Esophagus squamous epithelium (tissue), 4 donors: ENCODE data around the gene STAT3.

Experiments used
- POLR2A ChIP-seq, 4 donors: fragments of 450-650 bp; IDR thresholded peaks; one replicate each; pipeline ENCODE4 v1.6.1; 2017; ENCODE audit warnings: antibody characterized with exemption in 4 of 4, mild to moderate bottlenecking in 4 of 4, moderate library complexity in 3 of 4
- TF ChIP-seq, protein P1 (sequence below), 6 experiments: fragments of 450-650 bp in 4 of 6; fragments of 200-600 bp in 2 of 6; sonication (generic) in 2 of 6; IDR thresholded peaks; one replicate each; pipeline ENCODE4 v1.5.1; 2016 to 2019; ENCODE audit warnings: antibody characterized with exemption in 6 of 6, mild to moderate bottlenecking in 4 of 6, moderate library complexity in 4 of 6

DNA sequence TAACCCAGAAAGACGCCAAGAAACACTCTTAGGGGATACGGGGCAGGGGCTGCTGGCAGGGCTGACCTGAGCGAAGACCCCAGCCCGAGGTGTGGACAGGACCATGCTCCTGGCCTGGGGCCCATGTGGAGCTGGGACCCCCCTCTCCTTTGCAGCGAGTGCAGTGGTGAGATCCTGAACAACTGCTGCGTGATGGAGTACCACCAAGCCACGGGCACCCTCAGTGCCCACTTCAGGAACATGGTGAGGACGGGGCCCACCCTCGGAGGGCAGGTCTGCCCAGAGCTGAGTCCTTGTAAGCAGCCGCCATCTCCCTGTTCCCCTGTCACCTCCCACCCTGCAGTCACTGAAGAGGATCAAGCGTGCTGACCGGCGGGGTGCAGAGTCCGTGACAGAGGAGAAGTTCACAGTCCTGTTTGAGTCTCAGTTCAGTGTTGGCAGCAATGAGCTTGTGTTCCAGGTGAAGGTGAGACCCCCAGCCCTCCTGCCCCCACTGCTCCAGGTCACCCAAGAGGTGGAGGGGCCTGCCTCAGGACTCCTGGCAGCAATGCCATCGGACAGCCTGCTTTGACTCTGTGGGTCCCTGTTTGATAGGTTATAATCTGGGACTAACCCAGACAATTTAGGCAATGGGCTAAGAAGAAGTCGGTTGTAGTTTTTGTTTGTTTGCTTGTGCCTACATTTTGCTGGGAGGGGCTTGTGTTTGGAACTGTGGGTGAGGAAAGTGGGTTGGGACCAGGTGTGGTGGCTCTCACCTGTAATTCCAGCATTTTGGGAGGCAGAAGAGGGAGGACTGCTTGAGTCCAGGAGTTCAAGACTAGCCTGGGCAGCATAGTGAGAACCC, 83.8 kb downstream of the STAT3 start:
- TF ChIP-seq POLR2A (IDR thresholded peaks at IDR 0.05) = no peak
- TF ChIP-seq, protein P1, sequence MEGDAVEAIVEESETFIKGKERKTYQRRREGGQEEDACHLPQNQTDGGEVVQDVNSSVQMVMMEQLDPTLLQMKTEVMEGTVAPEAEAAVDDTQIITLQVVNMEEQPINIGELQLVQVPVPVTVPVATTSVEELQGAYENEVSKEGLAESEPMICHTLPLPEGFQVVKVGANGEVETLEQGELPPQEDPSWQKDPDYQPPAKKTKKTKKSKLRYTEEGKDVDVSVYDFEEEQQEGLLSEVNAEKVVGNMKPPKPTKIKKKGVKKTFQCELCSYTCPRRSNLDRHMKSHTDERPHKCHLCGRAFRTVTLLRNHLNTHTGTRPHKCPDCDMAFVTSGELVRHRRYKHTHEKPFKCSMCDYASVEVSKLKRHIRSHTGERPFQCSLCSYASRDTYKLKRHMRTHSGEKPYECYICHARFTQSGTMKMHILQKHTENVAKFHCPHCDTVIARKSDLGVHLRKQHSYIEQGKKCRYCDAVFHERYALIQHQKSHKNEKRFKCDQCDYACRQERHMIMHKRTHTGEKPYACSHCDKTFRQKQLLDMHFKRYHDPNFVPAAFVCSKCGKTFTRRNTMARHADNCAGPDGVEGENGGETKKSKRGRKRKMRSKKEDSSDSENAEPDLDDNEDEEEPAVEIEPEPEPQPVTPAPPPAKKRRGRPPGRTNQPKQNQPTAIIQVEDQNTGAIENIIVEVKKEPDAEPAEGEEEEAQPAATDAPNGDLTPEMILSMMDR (IDR thresholded peaks at IDR 0.05) = no peak
